SK-N-SH (cell line): ENCODE results near the gene NUP58.
A peak's percentile ranks its signal among the peaks of the same experiment; 100 is the strongest.

Source experiments
- EP300 ChIP-seq, 2 experiments: IDR thresholded peaks; 2 replicates each; pipeline versions ENCODE4 v1.4.0 to v1.6.1; 2012; ENCODE audit warnings: borderline replicate concordance in 1 of 2, low read depth in 1 of 2, low read length in 1 of 2
- EZH2phosphoT487 ChIP-seq: fragments of 200-600 bp; sonication (generic); IDR thresholded peaks from 2 replicates; pipeline ENCODE4 v1.6.1; 2017; ENCODE audit warnings: low read depth, mixed run types, mild to moderate bottlenecking, antibody characterized with exemption, moderate library complexity, borderline replicate concordance
- FOXJ3 ChIP-seq: sonication (generic); formaldehyde crosslinking; IDR thresholded peaks from 2 replicates; pipeline ENCODE4 v1.5.1; 2020; ENCODE audit warnings: mild to moderate bottlenecking, missing genetic modification reagents
- GABPA ChIP-seq: IDR thresholded peaks from 2 replicates; pipeline ENCODE4 v1.4.0; 2012; ENCODE audit warnings: low read depth, mild to moderate bottlenecking
- JUND ChIP-seq: IDR thresholded peaks from 2 replicates; pipeline ENCODE4 v1.4.0; 2012
- NRF1 ChIP-seq: IDR thresholded peaks from 2 replicates; pipeline ENCODE4 v1.6.1; 2012; ENCODE audit warnings: low read depth, mild to moderate bottlenecking, low read length
- USF1 ChIP-seq: IDR thresholded peaks from 2 replicates; pipeline ENCODE4 v1.4.0; 2012; ENCODE audit warnings: low read depth, borderline replicate concordance
- YY1 ChIP-seq: IDR thresholded peaks from 2 replicates; pipeline ENCODE4 v1.4.0; 2012; ENCODE audit warnings: low read depth, mild to moderate bottlenecking
- TF ChIP-seq, protein P1 (sequence below): fragments of 200-600 bp; sonication (generic); IDR thresholded peaks from 2 replicates; pipeline ENCODE4 v1.6.1; 2017; ENCODE audit warnings: antibody characterized with exemption, mild to moderate bottlenecking, moderate library complexity
- TF ChIP-seq, protein P2 (sequence below): IDR thresholded peaks from 2 replicates; pipeline ENCODE4 v1.4.0; 2012; ENCODE audit warnings: low read depth
- TF ChIP-seq, protein P3 (sequence below): IDR thresholded peaks from 2 replicates; pipeline ENCODE4 v1.6.1; 2012; ENCODE audit warnings: mild to moderate bottlenecking, low read depth, low read length, moderate library complexity
- TF ChIP-seq, protein P4 (sequence below): fragments of 150-350 bp; IDR thresholded peaks from 2 replicates; pipeline ENCODE4 v1.6.1; 2016; ENCODE audit warnings: mild to moderate bottlenecking, low read depth, low read length
- TF ChIP-seq, protein P5 (sequence below): IDR thresholded peaks from 2 replicates; pipeline ENCODE4 v1.4.0; 2012; ENCODE audit warnings: low read depth, borderline replicate concordance

DNA sequence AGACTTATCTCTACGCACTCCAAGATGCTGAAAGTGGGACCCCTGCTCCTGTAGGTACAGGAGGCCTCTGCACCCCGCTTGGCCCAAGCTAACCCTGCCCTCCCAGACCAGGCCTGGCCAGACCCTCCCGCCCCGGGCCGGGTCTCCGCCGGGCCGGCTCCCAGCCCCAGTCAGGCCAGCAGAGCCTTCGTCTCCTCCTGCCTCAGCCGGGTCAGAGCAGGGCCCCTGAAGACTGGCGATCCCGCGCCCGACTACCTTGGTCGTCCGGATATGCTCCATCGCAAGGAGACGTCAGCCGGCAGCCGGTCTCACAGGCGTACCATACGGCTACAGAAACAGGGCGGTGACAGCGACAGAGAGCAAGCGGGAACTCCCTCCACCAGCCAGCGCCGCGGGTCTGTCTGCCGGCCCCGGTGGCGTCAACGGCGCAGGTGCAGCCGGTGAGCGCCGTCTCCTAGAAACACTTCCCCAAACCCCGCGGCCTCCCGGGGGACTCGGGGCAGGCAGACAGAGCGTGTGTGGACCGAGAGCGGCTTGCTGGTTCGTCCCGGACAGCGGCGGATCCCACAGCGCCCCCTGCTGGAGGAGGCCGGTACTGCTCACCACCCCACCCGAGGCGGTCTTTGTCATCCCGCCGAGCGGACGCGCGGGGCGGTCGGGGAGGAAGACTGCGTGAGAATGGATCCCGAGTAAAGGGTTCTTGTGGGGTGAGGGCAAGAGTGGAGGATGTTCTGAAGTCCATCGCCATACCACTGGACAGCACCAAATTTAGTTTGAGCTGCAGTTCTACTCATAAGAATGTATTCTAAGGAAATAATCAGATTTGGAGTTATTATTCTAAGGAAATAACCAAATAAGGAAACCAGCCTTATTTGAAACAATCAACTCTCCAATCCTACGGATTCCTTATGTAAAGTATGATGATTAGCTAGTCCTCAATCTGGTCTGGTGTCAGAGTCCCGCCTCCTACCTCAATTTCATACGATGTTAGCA, 14.2 kb upstream of the NUP58 start, which contains the start of gene MTMR6:
- TF ChIP-seq GABPA, result peak; percentile 36; the same call in 1 of the 2 replicates
- TF ChIP-seq, protein P1, sequence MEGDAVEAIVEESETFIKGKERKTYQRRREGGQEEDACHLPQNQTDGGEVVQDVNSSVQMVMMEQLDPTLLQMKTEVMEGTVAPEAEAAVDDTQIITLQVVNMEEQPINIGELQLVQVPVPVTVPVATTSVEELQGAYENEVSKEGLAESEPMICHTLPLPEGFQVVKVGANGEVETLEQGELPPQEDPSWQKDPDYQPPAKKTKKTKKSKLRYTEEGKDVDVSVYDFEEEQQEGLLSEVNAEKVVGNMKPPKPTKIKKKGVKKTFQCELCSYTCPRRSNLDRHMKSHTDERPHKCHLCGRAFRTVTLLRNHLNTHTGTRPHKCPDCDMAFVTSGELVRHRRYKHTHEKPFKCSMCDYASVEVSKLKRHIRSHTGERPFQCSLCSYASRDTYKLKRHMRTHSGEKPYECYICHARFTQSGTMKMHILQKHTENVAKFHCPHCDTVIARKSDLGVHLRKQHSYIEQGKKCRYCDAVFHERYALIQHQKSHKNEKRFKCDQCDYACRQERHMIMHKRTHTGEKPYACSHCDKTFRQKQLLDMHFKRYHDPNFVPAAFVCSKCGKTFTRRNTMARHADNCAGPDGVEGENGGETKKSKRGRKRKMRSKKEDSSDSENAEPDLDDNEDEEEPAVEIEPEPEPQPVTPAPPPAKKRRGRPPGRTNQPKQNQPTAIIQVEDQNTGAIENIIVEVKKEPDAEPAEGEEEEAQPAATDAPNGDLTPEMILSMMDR, result peak; percentile 95
- no peak for TF ChIP-seq EZH2phosphoT487
- TF ChIP-seq NRF1, result no peak
- TF ChIP-seq JUND, result no peak
- TF ChIP-seq, protein P2, sequence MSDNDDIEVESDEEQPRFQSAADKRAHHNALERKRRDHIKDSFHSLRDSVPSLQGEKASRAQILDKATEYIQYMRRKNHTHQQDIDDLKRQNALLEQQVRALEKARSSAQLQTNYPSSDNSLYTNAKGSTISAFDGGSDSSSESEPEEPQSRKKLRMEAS, result peak; percentile 74
- TF ChIP-seq, protein P3, sequence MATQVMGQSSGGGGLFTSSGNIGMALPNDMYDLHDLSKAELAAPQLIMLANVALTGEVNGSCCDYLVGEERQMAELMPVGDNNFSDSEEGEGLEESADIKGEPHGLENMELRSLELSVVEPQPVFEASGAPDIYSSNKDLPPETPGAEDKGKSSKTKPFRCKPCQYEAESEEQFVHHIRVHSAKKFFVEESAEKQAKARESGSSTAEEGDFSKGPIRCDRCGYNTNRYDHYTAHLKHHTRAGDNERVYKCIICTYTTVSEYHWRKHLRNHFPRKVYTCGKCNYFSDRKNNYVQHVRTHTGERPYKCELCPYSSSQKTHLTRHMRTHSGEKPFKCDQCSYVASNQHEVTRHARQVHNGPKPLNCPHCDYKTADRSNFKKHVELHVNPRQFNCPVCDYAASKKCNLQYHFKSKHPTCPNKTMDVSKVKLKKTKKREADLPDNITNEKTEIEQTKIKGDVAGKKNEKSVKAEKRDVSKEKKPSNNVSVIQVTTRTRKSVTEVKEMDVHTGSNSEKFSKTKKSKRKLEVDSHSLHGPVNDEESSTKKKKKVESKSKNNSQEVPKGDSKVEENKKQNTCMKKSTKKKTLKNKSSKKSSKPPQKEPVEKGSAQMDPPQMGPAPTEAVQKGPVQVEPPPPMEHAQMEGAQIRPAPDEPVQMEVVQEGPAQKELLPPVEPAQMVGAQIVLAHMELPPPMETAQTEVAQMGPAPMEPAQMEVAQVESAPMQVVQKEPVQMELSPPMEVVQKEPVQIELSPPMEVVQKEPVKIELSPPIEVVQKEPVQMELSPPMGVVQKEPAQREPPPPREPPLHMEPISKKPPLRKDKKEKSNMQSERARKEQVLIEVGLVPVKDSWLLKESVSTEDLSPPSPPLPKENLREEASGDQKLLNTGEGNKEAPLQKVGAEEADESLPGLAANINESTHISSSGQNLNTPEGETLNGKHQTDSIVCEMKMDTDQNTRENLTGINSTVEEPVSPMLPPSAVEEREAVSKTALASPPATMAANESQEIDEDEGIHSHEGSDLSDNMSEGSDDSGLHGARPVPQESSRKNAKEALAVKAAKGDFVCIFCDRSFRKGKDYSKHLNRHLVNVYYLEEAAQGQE, result 0 out of 2 replicates have a peak, but pooled peaks have one; percentile 52
- no peak for TF ChIP-seq EP300 (IDR thresholded peaks at IDR 0.05; ENCODE audit: borderline replicate concordance in 1 of 2, low read depth in 1 of 2, low read length in 1 of 2)
- no peak for TF ChIP-seq YY1
- TF ChIP-seq USF1, result 0 out of 2 replicates have a peak, but pooled peaks have one; percentile 13
- TF ChIP-seq, protein P4, sequence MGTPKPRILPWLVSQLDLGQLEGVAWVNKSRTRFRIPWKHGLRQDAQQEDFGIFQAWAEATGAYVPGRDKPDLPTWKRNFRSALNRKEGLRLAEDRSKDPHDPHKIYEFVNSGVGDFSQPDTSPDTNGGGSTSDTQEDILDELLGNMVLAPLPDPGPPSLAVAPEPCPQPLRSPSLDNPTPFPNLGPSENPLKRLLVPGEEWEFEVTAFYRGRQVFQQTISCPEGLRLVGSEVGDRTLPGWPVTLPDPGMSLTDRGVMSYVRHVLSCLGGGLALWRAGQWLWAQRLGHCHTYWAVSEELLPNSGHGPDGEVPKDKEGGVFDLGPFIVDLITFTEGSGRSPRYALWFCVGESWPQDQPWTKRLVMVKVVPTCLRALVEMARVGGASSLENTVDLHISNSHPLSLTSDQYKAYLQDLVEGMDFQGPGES, result no peak
- TF ChIP-seq, protein P5, sequence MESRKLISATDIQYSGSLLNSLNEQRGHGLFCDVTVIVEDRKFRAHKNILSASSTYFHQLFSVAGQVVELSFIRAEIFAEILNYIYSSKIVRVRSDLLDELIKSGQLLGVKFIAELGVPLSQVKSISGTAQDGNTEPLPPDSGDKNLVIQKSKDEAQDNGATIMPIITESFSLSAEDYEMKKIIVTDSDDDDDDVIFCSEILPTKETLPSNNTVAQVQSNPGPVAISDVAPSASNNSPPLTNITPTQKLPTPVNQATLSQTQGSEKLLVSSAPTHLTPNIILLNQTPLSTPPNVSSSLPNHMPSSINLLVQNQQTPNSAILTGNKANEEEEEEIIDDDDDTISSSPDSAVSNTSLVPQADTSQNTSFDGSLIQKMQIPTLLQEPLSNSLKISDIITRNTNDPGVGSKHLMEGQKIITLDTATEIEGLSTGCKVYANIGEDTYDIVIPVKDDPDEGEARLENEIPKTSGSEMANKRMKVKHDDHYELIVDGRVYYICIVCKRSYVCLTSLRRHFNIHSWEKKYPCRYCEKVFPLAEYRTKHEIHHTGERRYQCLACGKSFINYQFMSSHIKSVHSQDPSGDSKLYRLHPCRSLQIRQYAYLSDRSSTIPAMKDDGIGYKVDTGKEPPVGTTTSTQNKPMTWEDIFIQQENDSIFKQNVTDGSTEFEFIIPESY, result peak; percentile 69; the same call in 1 of the 2 replicates
- TF ChIP-seq FOXJ3 (CRISPR knock-in tag), result no peak
